ENCODE measurements around the gene SLC6A18. TPM values are rescaled to one million over a fixed set of nuclear protein-coding genes. Genes with fewer than 3 reads are reported as not detected.
"Not testable (repeated sequence)": the region's sequence is repeated elsewhere in the genome, so short reads cannot be mapped to it uniquely, and the experiment has no call there.

The SLC6A18 gene
- total and polyA plus RNA-seq, 3 experiments from 2014 or later = not detected

DNA sequence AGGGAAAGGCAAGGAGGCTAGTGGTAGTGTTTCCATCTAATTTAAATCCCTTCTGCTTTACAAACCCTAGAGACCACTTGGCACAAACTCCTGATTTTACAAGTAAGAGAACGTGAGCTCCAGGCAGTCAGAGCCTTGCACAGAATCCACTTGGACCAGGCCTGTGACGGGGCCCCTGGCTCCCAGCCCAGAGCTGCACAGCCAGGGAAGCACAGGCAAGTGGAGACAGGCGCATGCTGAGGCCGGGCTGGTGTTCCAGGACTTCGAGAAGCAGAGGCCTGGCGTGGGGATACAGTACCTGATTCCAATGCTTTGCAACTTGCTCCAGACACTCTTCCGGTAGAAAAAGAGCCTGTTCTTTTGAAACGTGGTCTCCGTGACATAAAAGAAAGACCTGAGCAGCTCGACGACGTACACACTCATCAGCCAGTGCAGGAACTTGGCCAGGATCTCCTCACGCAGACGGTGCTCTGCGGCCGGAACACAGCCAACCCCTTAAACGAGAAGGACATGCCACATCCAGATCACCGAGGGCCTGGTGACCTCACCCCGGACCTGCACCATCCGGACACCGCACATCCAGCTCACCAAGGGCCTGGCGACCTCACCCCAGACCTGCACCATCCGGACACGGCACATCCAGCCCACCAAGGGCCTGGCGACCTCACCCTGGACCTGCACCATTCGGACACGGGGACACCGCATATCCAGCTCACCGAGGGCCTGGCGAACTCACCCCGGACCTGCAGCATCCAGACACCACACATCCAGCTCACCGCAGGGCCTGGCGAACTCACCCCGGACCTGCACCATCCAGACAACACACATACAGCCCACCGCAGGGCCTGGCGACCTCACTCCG lies 57.2 kb downstream of the SLC6A18 start:
- CTCF ChIA-PET = interaction anchor here (1.1 kb wide), 1 partner anchor 30 kb away, joined by 4 read pairs; no protein-coding TSS in a partner anchor
- no peaks in the 10 kb centered on the region for H3K9me3 Mint-ChIP-seq
- peaks cover 0 to under 1% (median 0%) of the 10 kb centered on the region in 3 donors for H3K36me3 Mint-ChIP-seq
- Histone ChIP-seq H3K27me3 (ENCODE audit: insufficient read depth, low read length, poor library complexity, severe bottlenecking) (no peaks in the 10 kb centered on the region), H3K4me3 (ENCODE audit: low read length) (no peak overlapping the region), H3K9me3 (ENCODE audit: low read length) (no peaks in the 10 kb centered on the region), H3K36me3 (ENCODE audit: insufficient read depth, low read length) (no peaks in the 10 kb centered on the region), H3K27ac (ENCODE audit: low read depth, low read length) (no peak overlapping the region), H3K4me1 (ENCODE audit: insufficient read depth, low read length) (no peaks in the 10 kb centered on the region)
- no peaks in the 10 kb centered on the region for H3K4me1 Mint-ChIP-seq
- H3K4me3 Mint-ChIP-seq = no peak overlapping the region
- POLR2A ChIA-PET = no interaction called here
- no peak for DNase-seq
- H3K27me3 Mint-ChIP-seq = peaks cover 0 to 3% of the 10 kb centered on the region in 2 donors
- H3K27ac Mint-ChIP-seq = no peak overlapping the region

DNA sequence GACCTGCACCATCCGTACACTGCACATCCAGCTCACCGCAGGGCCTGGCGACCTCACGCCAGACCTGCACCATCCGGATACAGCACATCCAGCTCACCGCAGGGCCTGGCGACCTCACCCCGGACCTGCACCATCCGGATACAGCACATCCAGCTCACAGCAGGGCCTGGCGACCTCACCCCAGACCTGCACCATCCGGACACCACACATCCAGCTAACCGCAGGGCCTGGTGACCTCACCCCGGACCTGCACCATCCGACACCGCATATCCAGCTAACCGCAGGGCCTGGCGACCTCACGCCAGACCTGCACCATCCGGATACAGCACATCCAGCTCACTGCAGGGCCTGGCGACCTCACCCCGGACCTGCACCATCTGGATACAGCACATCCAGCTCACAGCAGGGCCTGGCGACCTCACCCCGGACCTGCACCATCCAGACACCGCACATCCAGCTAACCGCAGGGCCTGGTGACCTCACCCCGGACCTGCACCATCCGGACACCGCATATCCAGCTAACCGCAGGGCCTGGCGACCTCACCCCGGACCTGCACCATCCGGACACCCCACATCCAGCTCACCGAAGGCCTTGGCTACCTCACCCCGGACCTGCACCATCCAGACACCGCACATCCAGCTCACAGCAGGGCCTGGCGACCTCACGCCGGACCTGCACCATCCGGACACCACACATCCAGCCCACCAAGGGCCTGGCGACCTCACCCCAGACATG lies 58.0 kb downstream of the SLC6A18 start:
- POLR2A ChIA-PET; H3K27me3 Mint-ChIP-seq; H3K4me1 ChIP-seq (ENCODE audit: insufficient read depth, low read length); H3K9me3 Mint-ChIP-seq; H3K27ac ChIP-seq (ENCODE audit: low read depth, low read length); H3K36me3 ChIP-seq (ENCODE audit: insufficient read depth, low read length); H3K4me3 ChIP-seq (ENCODE audit: low read length); H3K36me3 Mint-ChIP-seq; H3K4me3 Mint-ChIP-seq; H3K9me3 ChIP-seq (ENCODE audit: low read length); H3K4me1 Mint-ChIP-seq; H3K27me3 ChIP-seq (ENCODE audit: insufficient read depth, low read length, poor library complexity, severe bottlenecking); DNase-seq; H3K27ac Mint-ChIP-seq: not testable (repeated sequence)
- CTCF ChIA-PET = interaction anchor here (1.1 kb wide), 1 partner anchor 30 kb away, joined by 4 read pairs; no protein-coding TSS in a partner anchor

DNA sequence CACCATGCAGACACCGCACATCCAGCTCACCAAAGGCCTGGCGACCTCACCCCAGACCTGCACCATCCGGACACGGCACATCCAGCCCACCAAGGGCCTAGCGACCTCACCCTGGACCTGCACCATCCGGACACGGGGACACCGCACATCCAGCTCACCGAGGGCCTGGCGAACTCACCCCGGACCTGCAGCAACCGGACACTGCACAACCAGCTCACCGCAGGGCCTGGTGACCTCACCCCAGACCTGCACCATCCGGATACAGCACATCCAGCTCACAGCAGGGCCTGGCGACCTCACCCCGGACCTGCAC lies 58.5 kb downstream of the SLC6A18 start:
- H3K36me3 Mint-ChIP-seq = peaks cover 0 to 10% (median 1%) of the 10 kb centered on the region in 3 donors
- H3K27ac ChIP-seq (ENCODE audit: low read depth, low read length); H3K9me3 Mint-ChIP-seq; H3K4me3 Mint-ChIP-seq; CTCF ChIA-PET; POLR2A ChIA-PET; H3K27ac Mint-ChIP-seq; H3K9me3 ChIP-seq (ENCODE audit: low read length); H3K27me3 Mint-ChIP-seq; H3K4me1 ChIP-seq (ENCODE audit: insufficient read depth, low read length); H3K4me1 Mint-ChIP-seq; H3K27me3 ChIP-seq (ENCODE audit: insufficient read depth, low read length, poor library complexity, severe bottlenecking); H3K4me3 ChIP-seq (ENCODE audit: low read length); H3K36me3 ChIP-seq (ENCODE audit: insufficient read depth, low read length): not testable (repeated sequence)
- peak in 1 of 5 donors; percentile 45 for DNase-seq

DNA sequence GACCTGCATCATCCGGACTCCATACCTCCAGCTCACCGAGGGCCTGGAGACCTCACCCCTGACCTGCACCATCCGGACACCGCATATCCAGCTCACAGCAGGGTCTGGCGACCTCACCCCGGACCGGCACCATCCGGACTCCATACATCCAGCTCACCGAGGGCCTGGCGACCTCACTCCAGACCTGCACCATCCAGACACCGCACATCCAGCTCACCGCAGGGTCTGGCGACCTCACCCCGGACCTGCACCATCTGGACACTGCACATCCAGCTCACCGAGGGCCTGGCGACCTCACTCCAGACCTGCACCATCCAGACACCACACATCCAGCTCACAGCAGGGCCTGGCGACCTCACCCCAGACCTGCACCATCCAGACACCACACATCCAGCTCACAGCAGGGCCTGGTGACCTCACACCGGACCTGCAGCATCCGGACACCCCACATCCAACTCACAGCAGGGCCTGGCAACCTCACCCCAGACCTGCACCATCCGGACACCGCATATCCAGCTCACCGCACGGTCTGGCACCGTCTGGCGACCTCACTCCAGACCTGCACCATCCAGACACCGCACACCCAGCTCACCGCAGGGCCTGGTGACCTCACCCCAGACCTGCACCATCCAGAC lies 59.3 kb downstream of the SLC6A18 start:
- H3K4me1 ChIP-seq (ENCODE audit: insufficient read depth, low read length); H3K4me3 ChIP-seq (ENCODE audit: low read length); POLR2A ChIA-PET; H3K27ac ChIP-seq (ENCODE audit: low read depth, low read length); H3K4me1 Mint-ChIP-seq; DNase-seq; H3K4me3 Mint-ChIP-seq; H3K9me3 Mint-ChIP-seq; H3K27me3 ChIP-seq (ENCODE audit: insufficient read depth, low read length, poor library complexity, severe bottlenecking); H3K36me3 ChIP-seq (ENCODE audit: insufficient read depth, low read length); H3K27ac Mint-ChIP-seq; H3K9me3 ChIP-seq (ENCODE audit: low read length); CTCF ChIA-PET: not testable (repeated sequence)
- H3K36me3 Mint-ChIP-seq = peaks cover 0 to 10% (median 1%) of the 10 kb centered on the region in 3 donors
- H3K27me3 Mint-ChIP-seq = peaks cover 9 to 11% of the 10 kb centered on the region in 2 donors

DNA sequence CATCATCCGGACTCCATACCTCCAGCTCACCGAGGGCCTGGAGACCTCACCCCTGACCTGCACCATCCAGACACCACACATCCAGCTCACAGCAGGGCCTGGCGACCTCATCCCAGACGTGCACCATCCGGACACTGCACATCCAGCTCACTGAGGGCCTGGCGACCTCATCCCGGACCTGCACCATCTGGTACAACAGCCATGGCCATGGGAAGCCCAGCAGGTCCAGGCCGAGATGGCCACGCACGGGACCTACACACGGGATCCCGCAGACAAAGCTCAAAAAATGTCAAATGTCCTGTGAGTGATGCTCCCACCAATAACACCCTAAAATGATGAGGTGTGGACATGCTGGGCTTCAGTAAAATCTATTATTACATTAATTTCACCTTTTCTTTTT lies 60.0 kb downstream of the SLC6A18 start:
- POLR2A ChIA-PET = no interaction called here
- Mint-ChIP-seq H3K27me3 (peaks cover 9 to 11% of the 10 kb centered on the region in 2 donors), H3K27ac (no peak overlapping the region), H3K36me3 (peaks cover 0 to 10% (median 1%) of the 10 kb centered on the region in 3 donors), H3K9me3 (peaks cover 0 to 6% (median 2%) of the 10 kb centered on the region in 5 donors), H3K4me3 (no peak overlapping the region), H3K4me1 (no peaks in the 10 kb centered on the region)
- Histone ChIP-seq H3K27me3 (ENCODE audit: insufficient read depth, low read length, poor library complexity, severe bottlenecking) (no peaks in the 10 kb centered on the region), H3K27ac (ENCODE audit: low read depth, low read length) (no peak overlapping the region), H3K4me1 (ENCODE audit: insufficient read depth, low read length) (no peaks in the 10 kb centered on the region), H3K4me3 (ENCODE audit: low read length) (no peak overlapping the region), H3K36me3 (ENCODE audit: insufficient read depth, low read length) (no peaks in the 10 kb centered on the region), H3K9me3 (ENCODE audit: low read length) (no peaks in the 10 kb centered on the region)
- DNase-seq = no peak
- CTCF ChIA-PET = no interaction called here

DNA sequence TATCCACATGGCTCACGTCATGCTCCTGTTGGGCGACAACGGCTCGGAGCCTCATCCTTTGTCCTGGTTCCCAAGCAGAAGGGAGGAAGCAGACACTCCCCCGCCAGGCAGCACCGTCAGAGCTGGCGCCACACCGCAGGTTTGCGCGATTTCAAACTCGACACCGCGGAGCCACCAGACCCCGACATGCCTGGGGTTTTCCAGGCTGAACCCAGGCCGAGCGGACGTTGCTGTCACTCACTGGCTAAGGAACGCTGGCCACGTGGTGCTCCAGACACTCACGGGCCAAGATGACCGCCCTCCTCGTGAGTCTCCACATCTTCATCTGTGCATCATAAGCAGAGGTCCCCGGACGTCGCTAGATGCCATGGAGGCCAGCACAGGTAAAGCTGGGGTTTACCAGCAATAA lies 60.7 kb downstream of the SLC6A18 start:
- Mint-ChIP-seq H3K4me1 (no peaks in the 10 kb centered on the region), H3K4me3 (no peak overlapping the region), H3K27ac (no peak overlapping the region), H3K36me3 (peaks cover 0 to 10% (median 1%) of the 10 kb centered on the region in 3 donors), H3K27me3 (peaks cover 9 to 11% of the 10 kb centered on the region in 2 donors), H3K9me3 (peaks cover 0 to 6% (median 2%) of the 10 kb centered on the region in 5 donors)
- Histone ChIP-seq H3K36me3 (ENCODE audit: insufficient read depth, low read length) (no peaks in the 10 kb centered on the region), H3K27ac (ENCODE audit: low read depth, low read length) (no peak overlapping the region), H3K9me3 (ENCODE audit: low read length) (no peaks in the 10 kb centered on the region), H3K4me3 (ENCODE audit: low read length) (no peak overlapping the region), H3K4me1 (ENCODE audit: insufficient read depth, low read length) (no peaks in the 10 kb centered on the region), H3K27me3 (ENCODE audit: insufficient read depth, low read length, poor library complexity, severe bottlenecking) (no peaks in the 10 kb centered on the region)
- ChIA-PET POLR2A (no interaction called here), CTCF (no interaction called here)
- DNase-seq = no peak

DNA sequence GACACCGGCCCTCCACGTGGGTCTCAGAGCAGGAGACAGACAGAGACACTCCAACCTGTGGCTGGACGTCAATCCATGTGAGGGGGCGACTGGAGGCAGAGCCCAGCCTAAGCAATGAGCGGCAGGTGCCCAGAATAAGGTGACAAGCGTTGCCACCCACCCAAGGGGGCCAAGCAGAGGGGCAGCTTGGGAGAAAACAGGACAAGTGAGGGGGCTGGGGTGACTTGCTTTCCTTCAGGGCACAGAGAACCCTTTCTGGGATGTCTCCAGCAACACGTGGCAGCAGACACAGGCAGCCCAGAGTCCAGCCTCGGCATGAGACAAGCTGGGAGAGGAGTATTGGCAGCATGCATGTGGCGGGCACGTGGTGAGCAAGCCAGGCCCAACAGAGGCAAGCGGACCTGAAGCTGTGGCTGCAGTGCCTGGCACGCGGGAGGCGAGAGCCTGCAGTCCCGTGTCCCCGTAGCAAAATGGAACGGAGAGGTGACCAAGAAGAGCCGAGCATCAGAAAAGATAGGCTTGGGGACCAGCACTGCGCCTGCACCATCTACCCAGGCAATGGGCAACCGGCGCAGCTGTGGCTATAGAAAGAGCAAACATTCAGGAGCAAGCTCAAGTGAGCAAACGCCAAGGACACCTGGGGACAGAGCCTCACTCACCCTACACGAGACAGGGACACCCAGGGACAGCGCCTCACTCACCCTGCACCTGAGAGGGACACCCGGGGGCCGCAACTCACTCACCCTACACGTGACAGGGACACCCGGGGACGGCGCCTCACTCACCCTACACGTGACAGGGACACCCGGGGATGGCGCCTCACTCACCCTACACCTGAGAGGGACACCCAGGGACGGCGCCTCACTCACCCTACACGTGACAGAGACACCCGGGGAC lies 63.5 kb downstream of the SLC6A18 start:
- Mint-ChIP-seq H3K27ac (no peak overlapping the region), H3K9me3 (peaks cover 0 to 6% (median 2%) of the 10 kb centered on the region in 5 donors), H3K36me3 (peaks cover 0 to 10% (median 1%) of the 10 kb centered on the region in 3 donors), H3K4me1 (peaks cover 0 to 4% (median 2%) of the 10 kb centered on the region in 3 donors), H3K4me3 (peak overlapping the region in 1 of 7 donors; percentile 54), H3K27me3 (peaks cover 14 to 18% of the 10 kb centered on the region in 2 donors)
- Histone ChIP-seq H3K4me1 (ENCODE audit: insufficient read depth, low read length) (peaks cover under 1% of the 10 kb centered on the region), H3K27me3 (ENCODE audit: insufficient read depth, low read length, poor library complexity, severe bottlenecking) (no peaks in the 10 kb centered on the region), H3K4me3 (ENCODE audit: low read length) (no peak overlapping the region), H3K27ac (ENCODE audit: low read depth, low read length) (no peak overlapping the region), H3K36me3 (ENCODE audit: insufficient read depth, low read length) (no peaks in the 10 kb centered on the region), H3K9me3 (ENCODE audit: low read length) (no peaks in the 10 kb centered on the region)
- ChIA-PET POLR2A (no interaction called here), CTCF (no interaction called here)
- peak in 1 of 5 donors; percentile 34 for DNase-seq

Data from CD8-positive, alpha-beta memory T cell (primary cell).